PC-3 (cell line): ENCODE measurements around the gene RECQL5. TPM values are rescaled to one million over a fixed set of nuclear protein-coding genes. Genes with fewer than 3 reads are reported as not detected.

Source experiments
- ATAC-seq: fragments of 200-7000 bp; cut with Tn5 transposase; 2 replicates; pipeline ENCODE4 v1.9.1; 2020; ENCODE audit warnings: mild to moderate bottlenecking, moderate library complexity
- BruUV-seq: library from RNA; stranded (reverse); fragments of 400-500 nt; replicated peaks from 2 replicates; lab custom pipeline; 2021; lab: Mats Ljungman, UMichigan
- CTCF ChIA-PET: fragments of 300-600 bp; sonication (Branson Sonifier 250); formaldehyde crosslinking; loops from one replicate; lab custom pipeline; 2022; ENCODE audit warnings: antibody characterized with exemption; lab: Charles Lee
- POLR2A ChIA-PET: fragments of 300-600 bp; sonication (Branson Sonifier 250); formaldehyde crosslinking; loops from one replicate; lab custom pipeline; 2022; ENCODE audit warnings: antibody characterized with exemption; ENCODE audit not compliant: unreplicated experiment; lab: Charles Lee
- DNase-seq: peaks from one replicate; pipeline ENCODE4 v3.0.0-alpha.2; 2015
- H2AFZ ChIP-seq: fragments of 300-600 bp; sonication (generic); 2 replicates; pipeline ENCODE4 v1.6.0; 2016; ENCODE audit warnings: antibody characterized with exemption, low read length
- H3F3A ChIP-seq: fragments of 300-600 bp; sonication (generic); one replicate; pipeline ENCODE4 v1.6.0; 2017; ENCODE audit warnings: antibody characterized with exemption, low read length, control low read depth, mild to moderate bottlenecking; ENCODE audit not compliant: unreplicated experiment
- H3K27ac ChIP-seq: fragments of 300-600 bp; sonication (generic); 2 replicates; pipeline ENCODE4 v1.5.1; 2016; ENCODE audit warnings: mild to moderate bottlenecking, low read length
- H3K27me3 ChIP-seq: fragments of 300-600 bp; sonication (generic); 2 replicates; pipeline ENCODE4 v1.6.1; 2016; ENCODE audit warnings: low read length, mixed read lengths
- H3K36me3 ChIP-seq: fragments of 300-600 bp; sonication (generic); 2 replicates; pipeline ENCODE4 v1.6.1; 2016; ENCODE audit warnings: low read depth, mixed run types, low read length, mixed read lengths
- H3K4me1 ChIP-seq: fragments of 300-600 bp; sonication (generic); 2 replicates; pipeline ENCODE4 v1.5.1; 2016; ENCODE audit warnings: low read length; ENCODE audit not compliant: insufficient read depth
- H3K4me2 ChIP-seq: fragments of 300-600 bp; sonication (generic); 2 replicates; pipeline ENCODE4 v1.6.0; 2016; ENCODE audit warnings: low read length
- H3K4me3 ChIP-seq: fragments of 300-600 bp; sonication (generic); 2 replicates; pipeline ENCODE4 v1.5.1; 2016; ENCODE audit warnings: mild to moderate bottlenecking, low read length, mixed read lengths
- H3K79me2 ChIP-seq: fragments of 300-600 bp; sonication (generic); 2 replicates; pipeline ENCODE4 v1.6.1; 2017; ENCODE audit warnings: low read length, mixed read lengths
- H3K9ac ChIP-seq: fragments of 300-600 bp; sonication (generic); 2 replicates; pipeline ENCODE4 v1.6.0; 2016; ENCODE audit warnings: mild to moderate bottlenecking, low read length
- H3K9me2 ChIP-seq: fragments of 300-600 bp; sonication (generic); replicated peaks from 2 replicates; pipeline ENCODE4 v1.6.1; 2016; ENCODE audit warnings: mixed run types, low read length, mixed read lengths
- H3K9me3 ChIP-seq: fragments of 300-600 bp; sonication (generic); 2 replicates; pipeline ENCODE4 v1.6.1; 2016; ENCODE audit warnings: low read length, mixed read lengths
- H4K20me1 ChIP-seq: fragments of 300-600 bp; sonication (generic); 2 replicates; pipeline ENCODE4 v1.6.1; 2016; ENCODE audit warnings: low read length, mixed read lengths
- CTCF ChIP-seq: fragments of 300-600 bp; sonication (generic); conservative IDR thresholded peaks from 2 replicates; pipeline ENCODE4 v1.5.1; 2017; ENCODE audit warnings: antibody characterized with exemption, low read depth, mild to moderate bottlenecking, low read length
- EZH2 ChIP-seq: fragments of 300-600 bp; sonication (generic); IDR thresholded peaks from one replicate; pipeline ENCODE4 v1.6.1; 2017; ENCODE audit warnings: antibody characterized with exemption, mild to moderate bottlenecking, low read length; ENCODE audit not compliant: unreplicated experiment
- EZH2phosphoT487 ChIP-seq: fragments of 300-600 bp; sonication (generic); IDR thresholded peaks from 2 replicates; pipeline ENCODE4 v1.6.1; 2018; ENCODE audit warnings: mild to moderate bottlenecking, antibody characterized with exemption, low read length, borderline replicate concordance
- intact Hi-C: fragments of 100-400 bp; cut with micrococcal nuclease; formaldehyde crosslinking; loops from 2 replicates; pipeline ENCODE4 v1.9.0; 2023
- total RNA-seq: library from RNA; depleted of rRNA; stranded (reverse); fragments of >200 nt; gene quantifications from 2 replicates; pipeline ENCODE4 v1.2.3, GENCODE V29; 2014

RECQL5 gene
- total RNA-seq, 1 experiment from 2014 or later: 54.2 TPM

- no peaks in the 10 kb centered on the region for H3K36me3 ChIP-seq
- intact Hi-C loops: loop anchor here (5.0 kb wide), 1 partner anchor 114 kb away; the partner anchor contains the start of genes CASKIN2 and TSEN54
- no peak overlapping the region for H3K4me3 ChIP-seq
- no peaks in the 10 kb centered on the region for H3K9me3 ChIP-seq
- no peaks in the 10 kb centered on the region for H3K79me2 ChIP-seq
- H3K9me2 ChIP-seq: no peaks in the 10 kb centered on the region
- no peak overlapping the region for H3K9ac ChIP-seq
- ATAC-seq: no peak
- H3K4me1 ChIP-seq: peaks cover 16% of the 10 kb centered on the region
- DNase-seq: no peak
- POLR2A ChIA-PET: no interaction called here
- no peak overlapping the region for H3K4me2 ChIP-seq
- H3F3A ChIP-seq: no peaks in the 10 kb centered on the region
- BruUV-seq: no TSS peak
- H4K20me1 ChIP-seq: no peaks in the 10 kb centered on the region
- H3K27ac ChIP-seq: no peak overlapping the region
- no peak overlapping the region for H2AFZ ChIP-seq
- no peak for TF ChIP-seq CTCF
- TF ChIP-seq EZH2phosphoT487: no peak
- TF ChIP-seq EZH2: no peak
- CTCF ChIA-PET: no interaction called here
- H3K27me3 ChIP-seq: no peaks in the 10 kb centered on the region
These were observed 35.6 kb downstream of the RECQL5 start for GRCh38 chr17:75631353-75631752.

GRCh38 chr17:75630071-75630917 lies 36.7 kb downstream of the RECQL5 start:
- H3K9me3 ChIP-seq: no peaks in the 10 kb centered on the region
- H3K4me3 ChIP-seq: no peak overlapping the region
- no peak overlapping the region for H2AFZ ChIP-seq
- peaks cover 16% of the 10 kb centered on the region for H3K4me1 ChIP-seq
- intact Hi-C loops: loop anchor here (5.0 kb wide), 1 partner anchor 113 kb away; the partner anchor contains the start of genes CASKIN2 and TSEN54
- no peak overlapping the region for H3K9ac ChIP-seq
- H3K27me3 ChIP-seq: no peaks in the 10 kb centered on the region
- H3K4me2 ChIP-seq: no peak overlapping the region
- H3K27ac ChIP-seq: no peak overlapping the region
- ChIA-PET POLR2A (no interaction called here), CTCF (interaction anchor here (0.5 to 0.6 kb wide), 3 partner anchors 48 to 103 kb away, joined by 4 to 14 read pairs (median 8); no protein-coding TSS in a partner anchor)
- TF ChIP-seq EZH2 (no peak), EZH2phosphoT487 (no peak), CTCF (no peak)
- no peaks in the 10 kb centered on the region for H4K20me1 ChIP-seq
- H3K79me2 ChIP-seq: no peaks in the 10 kb centered on the region
- no peak for ATAC-seq
- BruUV-seq: no TSS peak
- no peaks in the 10 kb centered on the region for H3F3A ChIP-seq
- H3K9me2 ChIP-seq: no peaks in the 10 kb centered on the region
- no peak for DNase-seq
- no peaks in the 10 kb centered on the region for H3K36me3 ChIP-seq

- ChIA-PET POLR2A (no interaction called here), CTCF (interaction anchor here (0.6 kb wide), 3 partner anchors 66 to 280 kb away, joined by 3 to 14 read pairs (median 3); no protein-coding TSS in a partner anchor)
- H3F3A ChIP-seq: no peaks in the 10 kb centered on the region
- no peaks in the 10 kb centered on the region for H3K36me3 ChIP-seq
- TF ChIP-seq EZH2 (no peak), EZH2phosphoT487 (no peak), CTCF (no peak)
- no peaks in the 10 kb centered on the region for H3K79me2 ChIP-seq
- no peak overlapping the region for H3K27ac ChIP-seq
- H3K4me2 ChIP-seq: no peak overlapping the region
- BruUV-seq: no TSS peak
- H3K4me3 ChIP-seq: no peak overlapping the region
- H4K20me1 ChIP-seq: no peaks in the 10 kb centered on the region
- intact Hi-C loops: no loop called here
- H3K9ac ChIP-seq: no peak overlapping the region
- DNase-seq (no peak), ATAC-seq (no peak)
- no peaks in the 10 kb centered on the region for H3K9me2 ChIP-seq
- H3K9me3 ChIP-seq: no peaks in the 10 kb centered on the region
- H3K27me3 ChIP-seq: no peaks in the 10 kb centered on the region
- H2AFZ ChIP-seq: no peak overlapping the region
- H3K4me1 ChIP-seq: peaks cover 12% of the 10 kb centered on the region
These were observed 37.8 kb downstream of the RECQL5 start for GRCh38 chr17:75629157-75629556.
